GM19438 (cell line): ENCODE measurements around the gene TAGLN.

Experiments
- ATAC-seq: cut with Tn5 transposase; IDR thresholded peaks from one replicate; pipeline ENCODE4 v1.9.1; 2021; ENCODE audit warnings: low read depth; ENCODE audit not compliant: unreplicated experiment

Gene TAGLN

DNA sequence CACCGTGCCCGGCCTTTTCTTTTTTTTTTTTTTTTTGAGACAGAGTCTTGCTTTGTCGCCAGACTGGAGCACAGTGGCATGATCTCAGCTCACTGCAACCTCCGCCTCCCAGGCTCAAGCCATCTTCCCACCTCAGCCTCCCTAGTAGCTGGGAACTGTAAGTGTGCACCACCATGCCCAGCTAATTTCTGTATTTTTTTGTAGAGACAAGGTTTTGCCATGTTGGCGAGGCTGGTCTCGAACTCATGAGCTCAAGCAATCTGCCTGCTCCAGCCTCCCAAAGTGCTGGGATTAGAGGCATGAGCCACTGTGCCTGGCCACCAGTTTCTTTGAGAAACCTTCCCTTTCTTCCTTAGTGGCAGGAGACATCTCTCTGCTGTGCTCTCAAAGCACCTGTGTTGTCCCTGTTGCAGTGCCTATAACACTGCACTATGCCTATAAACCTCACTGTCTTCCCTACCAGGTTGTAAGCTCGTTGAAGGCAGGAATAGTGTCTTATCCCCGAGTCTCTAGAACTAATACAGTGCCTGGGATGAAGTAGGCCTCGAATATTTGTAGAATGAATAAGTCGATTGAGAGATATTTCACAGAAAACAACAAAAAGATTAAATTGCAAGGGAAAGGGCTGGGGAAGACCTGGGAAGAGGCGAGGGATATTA, 13.7 kb downstream of the TAGLN start:
- ATAC-seq, result no peak

DNA sequence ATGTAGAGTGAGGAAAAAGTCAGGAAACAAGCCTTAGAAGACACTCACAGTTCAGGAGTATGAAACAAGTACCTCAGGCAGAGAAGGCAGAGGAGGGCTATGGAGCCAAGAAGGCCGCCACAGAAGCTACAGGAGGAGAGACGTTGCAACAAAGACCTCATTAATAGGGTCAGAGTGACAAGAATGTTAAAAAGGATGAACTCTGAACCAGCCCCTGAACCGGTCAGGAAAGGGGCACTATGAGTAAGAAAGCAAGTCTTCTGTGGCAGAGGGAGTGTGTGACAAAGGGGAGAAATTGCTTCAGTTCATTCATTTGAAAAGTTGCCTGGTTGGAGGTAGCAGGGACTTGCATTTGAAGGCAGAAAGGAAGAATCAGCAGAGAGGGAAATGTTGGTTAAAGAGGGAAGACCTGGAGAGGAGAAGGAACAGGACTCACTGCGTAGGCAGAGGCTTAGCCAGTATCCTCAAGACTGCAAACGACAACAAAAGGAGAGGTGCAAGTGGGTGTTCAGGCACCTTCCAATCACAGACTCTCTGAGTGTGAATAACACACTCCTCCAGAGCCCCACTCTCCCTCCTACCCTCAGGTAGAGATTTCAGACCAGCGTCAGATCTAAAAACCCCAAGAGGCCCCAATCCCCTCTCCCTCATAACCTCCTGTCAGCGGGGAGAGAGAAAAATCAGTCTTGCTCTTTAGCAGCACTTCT, 15.4 kb downstream of the TAGLN start:
- no peak for ATAC-seq

DNA sequence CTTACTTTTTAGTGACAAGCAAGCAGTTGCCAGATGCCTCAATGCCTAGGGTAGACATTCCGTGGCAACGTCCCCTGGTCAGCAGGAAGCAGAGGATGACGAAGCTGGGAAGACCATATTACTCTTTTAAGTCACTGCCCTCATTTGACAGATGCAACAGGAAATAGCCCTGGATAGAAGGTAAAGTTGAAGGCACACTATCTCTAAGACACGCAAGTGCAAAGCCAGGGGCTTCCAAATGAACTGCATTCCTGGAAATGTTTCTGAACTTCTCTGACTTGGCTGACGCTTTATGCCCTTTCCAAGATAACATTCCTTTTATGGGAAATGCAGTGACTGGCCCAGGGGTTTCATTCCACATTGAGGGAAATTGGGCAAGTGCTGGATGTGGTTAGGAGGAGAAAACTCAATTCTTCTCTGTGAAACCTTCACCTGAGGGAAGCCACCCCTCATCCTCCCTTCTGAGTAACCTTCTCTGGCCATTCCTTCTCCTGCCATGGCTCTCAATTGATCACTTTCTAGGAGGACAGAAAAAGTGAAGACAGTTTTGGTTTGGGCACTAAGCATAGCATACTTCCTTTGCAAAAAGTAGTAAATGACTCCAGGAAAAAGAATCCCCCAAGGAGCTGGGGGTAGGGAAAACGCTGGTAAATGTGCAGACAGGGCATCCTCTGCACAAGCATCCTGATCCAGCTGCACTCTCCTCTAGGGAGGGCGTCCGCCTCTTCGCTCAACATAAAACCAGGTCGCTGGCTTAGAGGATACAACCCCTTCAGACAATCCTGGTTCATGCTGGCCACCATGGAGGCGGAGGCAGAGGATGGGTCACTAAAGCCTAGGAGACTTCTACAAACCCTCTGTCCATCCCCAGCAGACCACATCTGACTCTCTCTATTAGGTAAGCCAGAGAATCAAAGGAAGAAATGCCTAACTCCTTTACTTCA, 18.2 kb downstream of the TAGLN start:
- no peak for ATAC-seq

GRCh38 chr11:117218133-117218915, 19.2 kb downstream of the TAGLN start:
- ATAC-seq, result no peak

GRCh38 chr11:117219001-117219400, 19.8 kb downstream of the TAGLN start:
- ATAC-seq, result no peak

- ATAC-seq, result no peak
Measured at GRCh38 chr11:117219455-117219854, 20.3 kb downstream of the TAGLN start.

DNA sequence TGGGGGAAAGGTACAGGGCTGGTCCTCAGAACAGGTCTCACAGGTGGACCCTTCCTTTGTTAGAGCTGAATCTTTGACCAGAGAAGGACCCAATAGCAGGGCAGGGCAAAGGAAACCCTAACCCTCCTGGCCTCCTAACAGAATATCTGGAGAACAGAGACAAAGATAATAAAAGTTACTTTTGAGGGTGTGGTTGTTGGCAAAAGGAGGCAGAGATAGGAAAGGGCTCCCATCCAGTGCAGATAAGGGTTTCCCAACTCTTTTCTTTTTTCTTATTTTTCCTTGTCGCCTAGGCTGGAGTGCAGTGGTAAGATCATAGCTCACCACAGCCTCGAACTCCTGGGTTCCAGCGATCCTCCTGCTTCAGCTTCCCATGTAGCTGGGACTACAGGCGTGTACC, 20.8 kb downstream of the TAGLN start:
- no peak for ATAC-seq

- ATAC-seq, result no peak
Measured at GRCh38 chr11:117220568-117220967, 21.4 kb downstream of the TAGLN start.

DNA sequence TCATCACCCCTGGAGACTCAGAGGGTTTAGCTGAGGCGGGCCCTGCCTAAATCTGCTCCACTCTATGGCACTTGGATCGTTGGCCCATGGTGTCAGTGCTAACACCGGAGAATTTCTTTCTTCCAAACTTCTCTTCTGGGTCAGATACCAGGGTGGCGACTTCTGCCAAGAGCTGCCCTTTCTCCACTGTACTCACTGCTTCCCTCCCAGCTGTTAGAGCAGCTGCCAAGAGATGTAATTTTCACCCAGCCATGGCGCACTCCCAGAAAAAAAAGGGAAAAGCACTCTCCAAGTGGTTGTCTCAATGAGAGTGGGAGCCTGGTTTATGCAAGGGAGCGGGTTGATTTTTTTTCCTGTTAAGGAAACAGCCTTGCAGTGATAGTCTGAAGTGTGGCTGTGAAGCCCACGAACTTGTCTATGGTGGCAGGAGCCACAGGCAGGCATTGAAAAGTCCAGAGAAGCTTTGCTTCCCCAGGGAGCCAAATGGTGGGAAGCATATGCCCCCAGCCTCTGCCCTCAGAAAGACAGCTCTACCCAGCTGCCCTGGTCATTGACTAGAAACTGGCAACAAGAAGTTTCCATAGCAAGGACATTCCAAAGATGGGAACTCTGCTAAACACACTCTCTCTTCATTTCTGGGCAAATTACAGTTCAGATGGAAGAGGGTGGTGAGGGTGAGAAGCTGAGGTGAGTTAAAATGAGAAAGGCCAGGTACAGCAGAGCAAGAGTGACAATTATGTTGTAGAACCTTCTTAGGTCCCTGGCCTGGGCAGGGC, 22.0 kb downstream of the TAGLN start:
- ATAC-seq, result no peak

- no peak for ATAC-seq
Measured at GRCh38 chr11:117221775-117222517, 22.8 kb downstream of the TAGLN start.

GRCh38 chr11:117222991-117223740, 24.0 kb downstream of the TAGLN start:
- no peak for ATAC-seq

- no peak for ATAC-seq
Measured at GRCh38 chr11:117223741-117224689, 24.8 kb downstream of the TAGLN start.

DNA sequence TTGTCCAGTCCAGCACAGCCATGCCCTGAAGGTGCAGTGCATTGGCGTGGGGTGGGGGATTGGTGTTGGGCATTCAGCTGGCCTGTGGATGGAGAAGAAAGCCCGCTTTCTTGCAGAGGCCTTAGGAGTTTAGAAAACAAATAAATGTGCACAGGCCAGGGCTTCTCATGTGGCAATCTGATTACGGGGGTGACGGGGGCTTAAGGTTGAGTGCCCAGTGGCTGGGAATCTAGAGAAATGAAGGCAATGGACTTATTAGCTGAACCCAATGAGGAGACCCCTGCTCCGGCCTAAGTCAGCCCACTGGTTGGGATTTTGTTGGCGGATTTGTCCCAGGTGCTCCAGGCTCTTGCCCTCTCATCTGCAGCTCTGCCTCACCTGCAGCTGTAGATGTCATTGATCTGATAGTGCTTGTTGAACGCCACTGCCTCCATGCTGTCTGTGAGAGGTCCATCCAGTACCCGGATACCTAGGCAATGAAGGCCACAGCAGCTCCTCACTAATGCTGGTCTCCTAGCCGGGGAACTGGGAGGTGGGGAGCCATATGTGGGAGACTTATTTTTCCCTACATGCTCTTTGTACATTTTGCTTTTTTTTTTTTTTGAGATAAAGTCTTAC, 26.5 kb downstream of the TAGLN start:
- ATAC-seq, result no peak

DNA sequence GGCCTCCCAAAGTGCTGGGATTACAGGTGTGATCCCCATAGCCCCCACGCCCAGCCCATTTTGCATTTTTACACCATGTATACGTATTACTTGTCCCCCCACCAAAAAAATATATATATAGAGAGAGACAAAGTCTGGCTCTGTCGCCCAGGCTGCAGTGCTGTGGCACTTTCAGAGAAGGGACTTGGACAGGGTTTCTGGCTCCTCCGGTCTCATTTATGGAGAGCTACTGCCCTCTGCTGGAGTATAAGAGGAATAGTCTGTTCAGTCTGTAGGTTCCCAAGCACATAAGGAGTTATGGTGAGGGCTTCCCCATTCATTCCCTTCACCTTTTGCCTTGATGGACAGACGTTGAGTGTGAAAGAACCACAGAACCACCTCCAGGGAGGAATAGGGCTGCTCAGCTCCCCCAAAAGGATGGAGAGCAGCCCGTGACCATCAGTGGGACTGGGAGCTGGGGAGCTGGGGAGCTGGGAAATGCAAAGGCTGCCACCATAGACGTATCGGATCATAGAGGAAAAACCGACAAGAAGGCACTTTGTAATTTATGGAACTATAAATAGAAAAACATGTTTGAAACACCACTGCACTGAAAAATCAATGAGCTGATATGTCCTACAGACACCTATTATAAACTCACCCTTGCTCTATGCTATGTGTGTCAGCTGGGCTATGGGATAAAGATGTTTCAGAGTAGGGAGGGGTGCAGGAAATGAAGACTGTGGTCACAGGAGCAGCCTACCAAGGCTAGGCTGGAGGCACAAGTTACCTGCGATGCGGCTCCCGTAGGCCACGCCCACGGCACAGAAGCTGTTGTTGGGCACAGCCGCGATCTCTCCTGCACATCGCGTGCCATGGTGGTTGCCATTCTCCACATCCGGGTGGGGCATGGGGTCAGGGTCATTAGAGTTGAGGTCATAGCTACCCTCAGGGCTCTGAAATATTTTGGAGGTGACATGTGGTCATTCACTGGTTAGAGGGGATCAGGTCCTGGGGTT, 27.5 kb downstream of the TAGLN start:
- ATAC-seq, result no peak

DNA sequence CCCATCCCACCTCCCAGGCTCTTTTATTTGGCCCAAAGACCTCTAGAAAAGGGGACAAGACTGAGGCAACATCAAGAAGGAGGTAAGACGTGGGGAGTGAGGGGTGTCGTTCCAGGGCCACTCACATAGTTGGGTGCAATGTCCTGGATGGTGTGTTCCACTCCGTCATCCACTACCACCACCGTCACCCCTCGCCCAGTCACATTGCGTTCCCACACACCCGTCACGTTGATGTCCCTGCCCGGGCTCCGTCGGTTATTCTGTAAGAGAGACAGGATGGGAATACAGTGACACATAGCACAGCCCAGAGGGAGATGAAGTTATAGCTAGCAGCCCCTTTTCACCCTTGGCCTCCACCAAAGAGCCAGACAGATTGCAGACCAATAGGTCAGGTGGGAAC, 28.9 kb downstream of the TAGLN start:
- no peak for ATAC-seq

DNA sequence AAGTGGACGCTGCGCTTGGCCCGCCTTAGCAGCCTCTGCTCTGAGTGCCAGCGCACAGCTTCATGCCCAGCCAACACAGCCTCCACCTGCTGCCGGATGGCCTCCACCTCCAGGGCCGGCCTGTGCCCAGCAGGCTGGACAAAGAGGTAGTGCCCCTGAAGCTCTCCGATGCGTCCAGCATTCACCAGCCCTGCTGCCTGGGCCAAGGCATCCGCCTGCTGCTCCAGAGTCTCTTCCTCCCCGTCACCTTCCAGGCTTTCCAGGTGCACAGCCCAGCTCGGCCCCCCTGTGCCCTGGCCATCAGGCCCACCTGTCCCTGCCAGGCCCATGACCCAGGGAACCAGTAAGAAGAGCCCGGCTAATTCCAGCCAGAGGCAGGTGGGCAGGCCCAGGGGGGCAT, 30.2 kb downstream of the TAGLN start:
- no peak for ATAC-seq
